GM12875 (cell line): ENCODE data around the gene STKLD1.
A peak's percentile ranks its signal among the peaks of the same experiment; 100 is the strongest.

ENCODE experiments used
- H3K4me3 ChIP-seq: one replicate; pipeline ENCODE4 v1.5.1; 2011; ENCODE audit warnings: low read depth, low read length, control low read depth
- TF ChIP-seq, protein P1 (sequence below): IDR thresholded peaks from 2 replicates; pipeline ENCODE4 v1.5.1; 2011; ENCODE audit warnings: low read depth, mild to moderate bottlenecking, control low read depth, inconsistent platforms, low read length, moderate library complexity, borderline replicate concordance; ENCODE audit not compliant: insufficient read depth

Gene STKLD1

DNA sequence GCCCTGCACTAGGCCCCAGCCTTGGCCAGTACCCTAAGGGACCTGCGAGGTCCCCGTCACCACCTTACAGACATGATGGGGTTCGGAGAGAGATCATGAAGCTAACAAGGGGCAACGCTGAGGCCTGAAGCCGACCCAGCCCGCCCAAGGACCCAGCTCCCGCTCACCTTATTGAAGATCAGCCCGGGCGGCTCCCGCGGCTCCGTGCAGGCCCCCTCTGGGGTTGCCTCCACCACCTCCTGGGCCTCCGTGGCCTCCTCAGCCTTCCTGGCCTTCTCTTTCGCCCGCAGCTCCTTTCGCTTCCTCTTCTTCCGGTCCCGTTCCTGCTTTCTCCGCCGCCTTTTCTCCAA, 43.8 kb upstream of the STKLD1 start:
- no peak overlapping the region for H3K4me3 ChIP-seq
- TF ChIP-seq, protein P1, sequence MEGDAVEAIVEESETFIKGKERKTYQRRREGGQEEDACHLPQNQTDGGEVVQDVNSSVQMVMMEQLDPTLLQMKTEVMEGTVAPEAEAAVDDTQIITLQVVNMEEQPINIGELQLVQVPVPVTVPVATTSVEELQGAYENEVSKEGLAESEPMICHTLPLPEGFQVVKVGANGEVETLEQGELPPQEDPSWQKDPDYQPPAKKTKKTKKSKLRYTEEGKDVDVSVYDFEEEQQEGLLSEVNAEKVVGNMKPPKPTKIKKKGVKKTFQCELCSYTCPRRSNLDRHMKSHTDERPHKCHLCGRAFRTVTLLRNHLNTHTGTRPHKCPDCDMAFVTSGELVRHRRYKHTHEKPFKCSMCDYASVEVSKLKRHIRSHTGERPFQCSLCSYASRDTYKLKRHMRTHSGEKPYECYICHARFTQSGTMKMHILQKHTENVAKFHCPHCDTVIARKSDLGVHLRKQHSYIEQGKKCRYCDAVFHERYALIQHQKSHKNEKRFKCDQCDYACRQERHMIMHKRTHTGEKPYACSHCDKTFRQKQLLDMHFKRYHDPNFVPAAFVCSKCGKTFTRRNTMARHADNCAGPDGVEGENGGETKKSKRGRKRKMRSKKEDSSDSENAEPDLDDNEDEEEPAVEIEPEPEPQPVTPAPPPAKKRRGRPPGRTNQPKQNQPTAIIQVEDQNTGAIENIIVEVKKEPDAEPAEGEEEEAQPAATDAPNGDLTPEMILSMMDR = no peak

- TF ChIP-seq, protein P1 = no peak
- H3K4me3 ChIP-seq = no peak overlapping the region
Measured at GRCh38 chr9:133333011-133333410, 43.2 kb upstream of the STKLD1 start.

DNA sequence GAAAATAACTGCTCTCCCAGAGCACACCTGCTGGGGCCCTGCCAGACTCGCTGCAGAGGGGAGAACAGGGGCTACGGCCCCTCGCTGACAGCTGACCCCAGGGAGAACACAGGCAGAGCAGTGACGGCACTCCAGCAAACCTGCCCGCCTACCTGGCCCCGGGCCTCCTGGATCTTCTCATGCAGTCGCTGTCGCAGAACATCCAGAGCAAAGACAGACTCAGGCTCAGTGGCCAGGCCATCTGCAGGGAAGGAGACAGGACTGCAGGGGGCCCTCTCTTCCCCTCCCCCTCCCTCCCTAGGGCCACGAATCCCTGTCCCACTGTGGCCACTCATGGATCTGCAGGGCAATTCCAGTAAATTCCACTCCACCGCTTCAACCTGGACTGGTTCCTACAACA, 42.6 kb upstream of the STKLD1 start:
- TF ChIP-seq, protein P1 = no peak
- no peak overlapping the region for H3K4me3 ChIP-seq

- TF ChIP-seq, protein P1 = no peak
- H3K4me3 ChIP-seq = no peak overlapping the region
Measured at GRCh38 chr9:133334161-133334560, 42.0 kb upstream of the STKLD1 start.

GRCh38 chr9:133334888-133335287, 41.3 kb upstream of the STKLD1 start:
- H3K4me3 ChIP-seq = peak overlapping the region; percentile 55

- TF ChIP-seq, protein P1 = no peak
- H3K4me3 ChIP-seq = peak within 1 kb of the TSS; percentile 55
Measured at GRCh38 chr9:133335924-133336811, 40.0 kb upstream of the STKLD1 start, which contains the start of gene SURF6. Gene SURF6, minus strand, starts transcription at chr9:133336188. Its CDS starts 56 bp downstream, at chr9:133336132.

- no peak overlapping the region for H3K4me3 ChIP-seq
- TF ChIP-seq, protein P1 = no peak
Measured at GRCh38 chr9:133339641-133340040, 36.5 kb upstream of the STKLD1 start.
